Measurements from ENCODE around the gene OMP.

OMP gene

GRCh38 chr11:77102246-77103210 lies at the start of gene OMP:
Gene OMP, plus strand, starts transcription at chr11:77102840. Its CDS starts 0 bp downstream, at chr11:77102840.
- TF ChIP-seq CTCF (IDR thresholded peaks at IDR 0.05; ENCODE audit: extremely low read depth, missing control alignments), result no peak
- no peak for DNase-seq (ENCODE audit: low spot score)

GRCh38 chr11:77053217-77054015 lies 49.2 kb upstream of the OMP start:
- no peak for TF ChIP-seq CTCF (IDR thresholded peaks at IDR 0.05; ENCODE audit: extremely low read depth, missing control alignments)
- no peak for DNase-seq (ENCODE audit: low spot score)

DNA sequence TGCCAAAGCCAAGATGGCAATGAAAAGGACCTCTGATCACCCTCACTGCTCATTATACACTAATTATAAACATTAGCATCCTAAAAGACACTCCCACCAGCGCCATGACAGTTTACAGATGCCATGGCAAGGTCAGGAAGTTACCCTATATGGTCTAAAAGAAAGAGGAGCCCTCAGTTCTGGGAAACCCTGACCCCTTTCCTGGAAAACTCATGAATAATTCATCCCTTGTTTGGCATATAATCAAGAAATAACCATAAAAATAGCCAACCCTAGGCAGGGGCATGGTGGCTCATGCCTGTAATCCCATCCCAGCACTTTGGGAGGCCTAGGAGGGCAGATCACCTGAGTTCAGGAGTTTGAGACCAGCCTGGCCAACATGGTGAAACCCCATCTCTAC lies 48.6 kb upstream of the OMP start:
- no peak for TF ChIP-seq CTCF (IDR thresholded peaks at IDR 0.05; ENCODE audit: extremely low read depth, missing control alignments)

DNA sequence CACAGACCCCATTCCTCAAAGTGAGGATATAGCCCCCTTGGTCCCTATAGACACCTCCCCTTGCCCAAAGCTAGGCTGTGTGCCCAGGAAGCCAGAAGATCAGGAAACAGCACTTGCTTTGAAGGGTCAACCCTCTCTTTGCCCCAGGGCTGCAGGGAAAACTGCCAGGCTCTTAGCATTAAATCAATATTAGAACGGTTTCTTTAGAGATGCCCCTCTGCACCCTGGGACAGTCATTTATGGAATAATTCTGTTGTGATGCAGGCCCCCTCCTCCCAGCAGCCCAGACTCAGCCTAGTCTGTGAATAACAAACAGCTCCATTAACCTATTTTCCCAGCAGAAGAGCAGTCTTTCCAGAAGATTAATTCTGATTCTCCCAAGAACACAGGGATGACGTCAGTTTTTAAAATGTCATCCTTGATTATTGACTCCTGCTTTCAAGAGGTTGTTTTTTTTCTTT lies 47.5 kb upstream of the OMP start:
- DNase-seq (ENCODE audit: low spot score), result no peak

More for the DNA sequence above, 48.6 kb upstream of the OMP start:
- DNase-seq (ENCODE audit: low spot score), result no peak

DNA sequence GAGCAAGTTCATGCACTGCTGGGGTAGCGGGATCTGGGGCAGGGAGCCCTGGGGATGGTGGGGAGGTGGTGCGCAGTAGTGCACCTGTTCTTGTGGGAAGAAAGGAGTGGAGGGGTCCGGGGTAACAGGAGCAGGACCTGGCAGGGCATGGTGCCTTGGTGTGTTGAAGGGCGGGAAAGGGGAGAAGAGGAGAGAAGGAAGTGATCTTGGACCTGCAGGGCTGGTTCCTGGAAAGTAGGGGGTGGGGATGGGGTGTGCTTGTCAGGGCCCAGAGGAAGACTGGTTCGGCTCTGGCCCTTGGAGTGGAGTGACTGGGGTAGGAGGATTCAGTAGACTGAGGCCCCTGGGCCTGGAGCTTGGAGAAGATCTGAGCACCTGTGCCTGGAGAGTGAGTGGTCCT lies 46.7 kb upstream of the OMP start:
- TF ChIP-seq CTCF (IDR thresholded peaks at IDR 0.05; ENCODE audit: extremely low read depth, missing control alignments), result no peak
- DNase-seq (ENCODE audit: low spot score), result no peak

More for the DNA sequence above, 47.5 kb upstream of the OMP start:
- no peak for TF ChIP-seq CTCF (IDR thresholded peaks at IDR 0.05; ENCODE audit: extremely low read depth, missing control alignments)

GRCh38 chr11:77056814-77057402 lies 45.7 kb upstream of the OMP start:
- DNase-seq (ENCODE audit: low spot score), result no peak
- TF ChIP-seq CTCF (IDR thresholded peaks at IDR 0.05; ENCODE audit: extremely low read depth, missing control alignments), result no peak
